A673 (cell line): Measurements from ENCODE around the gene ZC3H12D. TPM values are rescaled to one million over a fixed set of nuclear protein-coding genes. Genes with fewer than 3 reads are reported as not detected.

Experiments used
- BruUV-seq: library from RNA; stranded (reverse); fragments of 400-500 nt; replicated peaks from 2 replicates; lab custom pipeline; 2021; lab: Mats Ljungman, UMichigan
- CTCF ChIA-PET: fragments of 300-600 bp; sonication (Branson Sonifier 250); formaldehyde crosslinking; loops from one replicate; lab custom pipeline; 2022; ENCODE audit warnings: antibody characterized with exemption; lab: Charles Lee
- POLR2A ChIA-PET: fragments of 300-600 bp; sonication (Branson Sonifier 250); formaldehyde crosslinking; loops from one replicate; lab custom pipeline; 2022; ENCODE audit warnings: antibody characterized with exemption; ENCODE audit not compliant: low non-redundant PET; lab: Charles Lee
- DNase-seq: peaks from one replicate; pipeline ENCODE4 v3.0.0-alpha.2; 2015; ENCODE audit warnings: low spot score
- H3K27ac ChIP-seq: fragments of 200-600 bp; sonication (generic); 2 replicates; pipeline ENCODE4 v1.5.1; 2016; ENCODE audit warnings: mixed run types, low read depth, mild to moderate bottlenecking, mixed read lengths, antibody characterized with exemption, low read length; ENCODE audit not compliant: poor library complexity, severe bottlenecking
- H3K27me3 ChIP-seq: fragments of 200-600 bp; sonication (generic); replicated peaks from 2 replicates; pipeline ENCODE4 v1.6.1; 2017; ENCODE audit warnings: mixed run types, low read depth, mild to moderate bottlenecking, mixed read lengths, antibody characterized with exemption, low read length; ENCODE audit not compliant: insufficient read depth, poor library complexity
- H3K36me3 ChIP-seq: fragments of 200-600 bp; sonication (generic); 2 replicates; pipeline ENCODE4 v1.6.1; 2016; ENCODE audit warnings: mixed run types, mild to moderate bottlenecking, mixed read lengths, antibody characterized with exemption, low read length; ENCODE audit not compliant: insufficient read depth, poor library complexity, severe bottlenecking
- H3K4me1 ChIP-seq: fragments of 200-600 bp; sonication (generic); 2 replicates; pipeline ENCODE4 v1.6.1; 2017; ENCODE audit warnings: mixed run types, mild to moderate bottlenecking, mixed read lengths, antibody characterized with exemption, low read length; ENCODE audit not compliant: insufficient read depth, poor library complexity, severe bottlenecking
- H3K4me3 ChIP-seq: fragments of 200-600 bp; sonication (generic); 2 replicates; pipeline ENCODE4 v1.5.1; 2016; ENCODE audit warnings: low read depth, mixed run types, mild to moderate bottlenecking, mixed read lengths, low read length; ENCODE audit not compliant: poor library complexity, severe bottlenecking
- H3K9me3 ChIP-seq: fragments of 200-600 bp; sonication (generic); 2 replicates; pipeline ENCODE4 v1.6.1; 2016; ENCODE audit warnings: mixed run types, low read depth, mild to moderate bottlenecking, mixed read lengths, antibody characterized with exemption, low read length; ENCODE audit not compliant: poor library complexity, severe bottlenecking
- CTCF ChIP-seq: fragments of 300-800, 200-600 bp; sonication (generic); conservative IDR thresholded peaks from 2 replicates; pipeline ENCODE4 v1.5.1; 2017; ENCODE audit warnings: low read depth, mild to moderate bottlenecking, antibody characterized with exemption, low read length, moderate library complexity, mixed read lengths
- EZH2 ChIP-seq: fragments of 200-600 bp; sonication (generic); IDR thresholded peaks from 2 replicates; pipeline ENCODE4 v1.6.1; 2017; ENCODE audit warnings: borderline replicate concordance, low read depth, mild to moderate bottlenecking, mixed read lengths, antibody characterized with exemption, low read length; ENCODE audit not compliant: poor library complexity, severe bottlenecking
- intact Hi-C: fragments of 100-400 bp; cut with micrococcal nuclease; formaldehyde crosslinking; loops from one replicate; pipeline ENCODE4 v1.10.0; 2022; ENCODE audit not compliant: unreplicated experiment
- total RNA-seq: library from RNA; stranded (reverse); gene quantifications from 2 replicates; pipeline ENCODE4 v1.2.3, GENCODE V29; 2021

ZC3H12D gene
- total RNA-seq, 1 experiment from 2014 or later = 0.30 TPM

GRCh38 chr6:149423964-149424440, 60.8 kb downstream of the ZC3H12D start:
- Histone ChIP-seq H3K27me3 (no peaks in the 10 kb centered on the region), H3K27ac (no peak overlapping the region), H3K4me1 (no peaks in the 10 kb centered on the region), H3K36me3 (no peaks in the 10 kb centered on the region), H3K4me3 (no peak overlapping the region), H3K9me3 (no peaks in the 10 kb centered on the region)
- POLR2A ChIA-PET = interaction anchor here (0.7 kb wide), 1 partner anchor 391 kb away, joined by 3 read pairs; no protein-coding TSS in a partner anchor
- intact Hi-C loops = no loop called here
- BruUV-seq = no TSS peak
- DNase-seq = no peak
- TF ChIP-seq EZH2 = no peak
- no peak for TF ChIP-seq CTCF
- CTCF ChIA-PET = no interaction called here

- H3K4me3 ChIP-seq = no peak overlapping the region
- H3K27me3 ChIP-seq = no peaks in the 10 kb centered on the region
- H3K27ac ChIP-seq = no peak overlapping the region
- BruUV-seq = no TSS peak
- no peaks in the 10 kb centered on the region for H3K36me3 ChIP-seq
- POLR2A ChIA-PET = no interaction called here
- no peaks in the 10 kb centered on the region for H3K9me3 ChIP-seq
- DNase-seq = no peak
- no peaks in the 10 kb centered on the region for H3K4me1 ChIP-seq
- TF ChIP-seq EZH2 (no peak), CTCF (no peak)
- CTCF ChIA-PET = no interaction called here
- intact Hi-C loops = no loop called here
Measured at GRCh38 chr6:149422581-149422980, 62.2 kb downstream of the ZC3H12D start.

- ChIA-PET POLR2A (no interaction called here), CTCF (no interaction called here)
- TF ChIP-seq CTCF (no peak), EZH2 (no peak)
- Histone ChIP-seq H3K4me1 (no peaks in the 10 kb centered on the region), H3K4me3 (no peak overlapping the region), H3K27ac (no peak overlapping the region), H3K36me3 (no peaks in the 10 kb centered on the region), H3K27me3 (no peaks in the 10 kb centered on the region), H3K9me3 (no peaks in the 10 kb centered on the region)
- no TSS peak for BruUV-seq
- intact Hi-C loops = no loop called here
- DNase-seq = no peak
Measured at GRCh38 chr6:149421132-149421531, 63.7 kb downstream of the ZC3H12D start.
